ENCODE data around the gene CFAP299. TPM values are rescaled to one million over a fixed set of nuclear protein-coding genes. Genes with fewer than 3 reads are reported as not detected.

Gene CFAP299
- total and polyA plus RNA-seq, 2 donors (not counting 1 experiment from before 2014, with no cell fraction given): not detected

DNA sequence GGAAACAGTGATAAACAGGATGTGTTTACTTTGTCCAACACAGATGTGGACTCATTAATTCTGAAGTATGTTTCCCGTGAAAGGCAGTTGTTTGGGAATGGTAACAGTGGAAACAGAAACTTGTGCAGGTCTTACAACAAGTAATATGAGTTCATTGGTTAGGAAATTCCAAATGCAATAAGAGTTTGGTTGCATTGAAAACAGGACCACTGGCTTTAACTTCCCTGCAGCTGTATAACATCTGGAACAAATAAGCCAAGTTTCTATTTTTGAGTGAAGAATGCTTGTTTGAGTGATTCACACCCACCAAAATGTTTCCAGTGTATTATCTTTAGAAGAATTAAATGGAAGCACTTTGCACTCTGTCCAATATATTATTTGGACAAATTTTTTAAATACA is 612.6 kb downstream of the CFAP299 start:
- H3K9me3 ChIP-seq (ENCODE audit: control extremely low read depth in 1 of 3, control insufficient read depth in 2 of 3, insufficient read depth in 1 of 3, low read length in 2 of 3): no peaks in the 10 kb centered on the region
- H3K4me1 Mint-ChIP-seq: no peaks in the 10 kb centered on the region
- H3K9ac ChIP-seq (ENCODE audit: low read length): no peak overlapping the region
- H3K4me2 ChIP-seq (replicated peaks; ENCODE audit: low read depth, low read length, poor library complexity, severe bottlenecking): no peak overlapping the region
- no peaks in the 10 kb centered on the region for H3K36me3 ChIP-seq (replicated peaks in 1 of 2; ENCODE audit: control extremely low read depth in 1 of 2, control insufficient read depth in 1 of 2, extremely low read depth in 1 of 2, insufficient read depth in 2 of 2, low read length in 1 of 2)
- no peaks in the 10 kb centered on the region for H3K27me3 ChIP-seq (replicated peaks in 1 of 4; ENCODE audit: control extremely low read depth in 1 of 4, control insufficient read depth in 3 of 4, insufficient read depth in 4 of 4, low read length in 3 of 4)
- H3K27ac ChIP-seq (ENCODE audit: low read length in 2 of 2): no peak overlapping the region
- TF ChIP-seq, protein P1, sequence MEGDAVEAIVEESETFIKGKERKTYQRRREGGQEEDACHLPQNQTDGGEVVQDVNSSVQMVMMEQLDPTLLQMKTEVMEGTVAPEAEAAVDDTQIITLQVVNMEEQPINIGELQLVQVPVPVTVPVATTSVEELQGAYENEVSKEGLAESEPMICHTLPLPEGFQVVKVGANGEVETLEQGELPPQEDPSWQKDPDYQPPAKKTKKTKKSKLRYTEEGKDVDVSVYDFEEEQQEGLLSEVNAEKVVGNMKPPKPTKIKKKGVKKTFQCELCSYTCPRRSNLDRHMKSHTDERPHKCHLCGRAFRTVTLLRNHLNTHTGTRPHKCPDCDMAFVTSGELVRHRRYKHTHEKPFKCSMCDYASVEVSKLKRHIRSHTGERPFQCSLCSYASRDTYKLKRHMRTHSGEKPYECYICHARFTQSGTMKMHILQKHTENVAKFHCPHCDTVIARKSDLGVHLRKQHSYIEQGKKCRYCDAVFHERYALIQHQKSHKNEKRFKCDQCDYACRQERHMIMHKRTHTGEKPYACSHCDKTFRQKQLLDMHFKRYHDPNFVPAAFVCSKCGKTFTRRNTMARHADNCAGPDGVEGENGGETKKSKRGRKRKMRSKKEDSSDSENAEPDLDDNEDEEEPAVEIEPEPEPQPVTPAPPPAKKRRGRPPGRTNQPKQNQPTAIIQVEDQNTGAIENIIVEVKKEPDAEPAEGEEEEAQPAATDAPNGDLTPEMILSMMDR (IDR thresholded peaks at IDR 0.05): no peak
- TF ChIP-seq EZH2 (IDR thresholded peaks at IDR 0.05; ENCODE audit: borderline replicate concordance, insufficient read depth, low read depth, low read length, poor library complexity, severe bottlenecking): no peak
- WGBS (ENCODE audit: insufficient coverage): 89% methylated on average over 1 of the region's 1 CpG
- ATAC-seq (ENCODE audit: low read depth): no peak
- ChIA-PET POLR2A (no interaction called here), CTCF (no interaction called here)
- intact Hi-C loops (cut with micrococcal nuclease): no loop called here
- H3K4me3 ChIP-seq (ENCODE audit: control extremely low read depth in 1 of 5, extremely low read depth in 1 of 5, insufficient read depth in 1 of 5, low read depth in 2 of 5, low read length in 4 of 5): no peak overlapping the region
- no peak overlapping the region for H3K27ac Mint-ChIP-seq
- no peak overlapping the region for H3K4me3 Mint-ChIP-seq
- DNase-seq: no peak
- no peak overlapping the region for H2AFZ ChIP-seq (ENCODE audit: insufficient read depth, low read depth, low read length, poor library complexity, severe bottlenecking)
- no peaks in the 10 kb centered on the region for H3K4me1 ChIP-seq (ENCODE audit: control insufficient read depth in 2 of 2, insufficient read depth in 2 of 2, low read length in 2 of 2)
- no peaks in the 10 kb centered on the region for H3K27me3 Mint-ChIP-seq
- H3K9me3 Mint-ChIP-seq (ENCODE audit: insufficient read depth): no peaks in the 10 kb centered on the region
- H4K20me1 ChIP-seq (ENCODE audit: control insufficient read depth, insufficient read depth, low read length, poor library complexity, severe bottlenecking): no peaks in the 10 kb centered on the region
- H3K79me2 ChIP-seq (ENCODE audit: control insufficient read depth, insufficient read depth, low read length): no peaks in the 10 kb centered on the region

DNA sequence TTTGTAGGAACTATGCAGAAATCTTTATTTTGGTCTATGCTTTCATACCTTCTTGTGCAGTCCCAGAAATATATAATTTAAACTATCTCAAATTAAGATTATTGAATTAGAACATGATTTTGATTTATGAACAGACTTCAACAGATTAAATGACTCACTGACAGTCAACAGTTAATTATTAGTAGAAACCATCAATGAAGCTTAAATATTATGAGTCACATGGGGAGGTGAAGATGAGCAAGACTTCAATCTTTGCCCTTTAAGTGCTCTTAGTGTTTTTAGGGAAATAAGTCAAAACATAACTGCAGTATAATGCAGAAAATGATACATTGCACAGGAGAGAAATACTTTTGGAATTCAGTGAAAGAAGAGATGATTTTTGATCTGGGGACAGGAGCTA is 613.5 kb downstream of the CFAP299 start:
- no peak for DNase-seq
- ATAC-seq (ENCODE audit: low read depth): no peak
- Mint-ChIP-seq H3K27ac (no peak overlapping the region), H3K9me3 (ENCODE audit: insufficient read depth) (no peaks in the 10 kb centered on the region), H3K4me1 (no peaks in the 10 kb centered on the region), H3K27me3 (no peaks in the 10 kb centered on the region), H3K4me3 (no peak overlapping the region)
- Histone ChIP-seq H3K4me1 (ENCODE audit: control insufficient read depth in 2 of 2, insufficient read depth in 2 of 2, low read length in 2 of 2) (no peaks in the 10 kb centered on the region), H3K27ac (ENCODE audit: low read length in 2 of 2) (no peak overlapping the region), H3K79me2 (ENCODE audit: control insufficient read depth, insufficient read depth, low read length) (no peaks in the 10 kb centered on the region), H4K20me1 (ENCODE audit: control insufficient read depth, insufficient read depth, low read length, poor library complexity, severe bottlenecking) (no peaks in the 10 kb centered on the region), H3K27me3 (replicated peaks in 1 of 4; ENCODE audit: control extremely low read depth in 1 of 4, control insufficient read depth in 3 of 4, insufficient read depth in 4 of 4, low read length in 3 of 4) (no peaks in the 10 kb centered on the region), H3K36me3 (replicated peaks in 1 of 2; ENCODE audit: control extremely low read depth in 1 of 2, control insufficient read depth in 1 of 2, extremely low read depth in 1 of 2, insufficient read depth in 2 of 2, low read length in 1 of 2) (no peaks in the 10 kb centered on the region), H3K9ac (ENCODE audit: low read length) (no peak overlapping the region), H3K9me3 (ENCODE audit: control extremely low read depth in 1 of 3, control insufficient read depth in 2 of 3, insufficient read depth in 1 of 3, low read length in 2 of 3) (no peaks in the 10 kb centered on the region), H3K4me3 (ENCODE audit: control extremely low read depth in 1 of 5, extremely low read depth in 1 of 5, insufficient read depth in 1 of 5, low read depth in 2 of 5, low read length in 4 of 5) (no peak overlapping the region), H2AFZ (ENCODE audit: insufficient read depth, low read depth, low read length, poor library complexity, severe bottlenecking) (no peak overlapping the region), H3K4me2 (replicated peaks; ENCODE audit: low read depth, low read length, poor library complexity, severe bottlenecking) (no peak overlapping the region)
- CTCF ChIA-PET: interaction anchor here (1.4 kb wide), 1 partner anchor 41 kb away, joined by 3 read pairs; no protein-coding TSS in a partner anchor
- intact Hi-C loops (cut with micrococcal nuclease): no loop called here
- POLR2A ChIA-PET: no interaction called here
- no peak for TF ChIP-seq EZH2 (IDR thresholded peaks at IDR 0.05; ENCODE audit: borderline replicate concordance, insufficient read depth, low read depth, low read length, poor library complexity, severe bottlenecking)
- TF ChIP-seq, protein P1 (IDR thresholded peaks at IDR 0.05): no peak
